ENCODE measurements around the gene MMP7. TPM values are rescaled to one million over a fixed set of nuclear protein-coding genes. Genes with fewer than 3 reads are reported as not detected.
"Not testable (repeated sequence)": the region's sequence is repeated elsewhere in the genome, so short reads cannot be mapped to it uniquely, and the experiment has no call there.

The MMP7 gene
- total RNA-seq, 1 experiment from 2014 or later = not detected

- no peak for TF ChIP-seq CTCF (IDR thresholded peaks at IDR 0.05; ENCODE audit: insufficient read depth in 1 of 2, low read depth in 1 of 2, low read length in 1 of 2, severe bottlenecking in 1 of 2, unreplicated experiment in 1 of 2)
- ChIA-PET POLR2A (no interaction called here), CTCF (no interaction called here)
- no TSS peak for BruUV-seq (replicated peaks)
- H3K27ac Mint-ChIP-seq (ENCODE audit: unreplicated experiment) = no peak overlapping the region
- H3K27me3 ChIP-seq (replicated peaks; ENCODE audit: control insufficient read depth, insufficient read depth, low read length) = no peaks in the 10 kb centered on the region
- intact Hi-C loops (cut with micrococcal nuclease; ENCODE audit: unreplicated experiment) = no loop called here
- H3K36me3 ChIP-seq (ENCODE audit: control insufficient read depth, insufficient read depth, low read length) = no peaks in the 10 kb centered on the region
- H3K9me3 Mint-ChIP-seq (ENCODE audit: unreplicated experiment) = no peaks in the 10 kb centered on the region
- H3K9me3 ChIP-seq = no peaks in the 10 kb centered on the region
- no peak for DNase-seq
- no peaks in the 10 kb centered on the region for H3K4me1 ChIP-seq
- no peak overlapping the region for H3K4me3 Mint-ChIP-seq (ENCODE audit: unreplicated experiment)
- no peaks in the 10 kb centered on the region for H3K27me3 Mint-ChIP-seq (ENCODE audit: insufficient read depth, unreplicated experiment)
- H3K4me3 ChIP-seq (ENCODE audit: low read depth, low read length) = no peak overlapping the region
- H3K4me1 Mint-ChIP-seq (ENCODE audit: low read depth, unreplicated experiment) = no peaks in the 10 kb centered on the region
- no peaks in the 10 kb centered on the region for H3K36me3 Mint-ChIP-seq (ENCODE audit: insufficient read depth, unreplicated experiment)
Measured at GRCh38 chr11:102513869-102514268, 16.7 kb downstream of the MMP7 start.

- TF ChIP-seq CTCF (IDR thresholded peaks at IDR 0.05; ENCODE audit: insufficient read depth in 1 of 2, low read depth in 1 of 2, low read length in 1 of 2, severe bottlenecking in 1 of 2, unreplicated experiment in 1 of 2) = no peak
- Histone ChIP-seq H3K36me3 (ENCODE audit: control insufficient read depth, insufficient read depth, low read length) (no peaks in the 10 kb centered on the region), H3K4me1 (no peaks in the 10 kb centered on the region), H3K9me3 (no peaks in the 10 kb centered on the region), H3K4me3 (ENCODE audit: low read depth, low read length) (no peak overlapping the region), H3K27me3 (replicated peaks; ENCODE audit: control insufficient read depth, insufficient read depth, low read length) (no peaks in the 10 kb centered on the region)
- H3K4me3 Mint-ChIP-seq (ENCODE audit: unreplicated experiment) = no peak overlapping the region
- no peak overlapping the region for H3K27ac Mint-ChIP-seq (ENCODE audit: unreplicated experiment)
- no TSS peak for BruUV-seq (replicated peaks)
- POLR2A ChIA-PET = no interaction called here
- no peaks in the 10 kb centered on the region for H3K36me3 Mint-ChIP-seq (ENCODE audit: insufficient read depth, unreplicated experiment)
- no peaks in the 10 kb centered on the region for H3K4me1 Mint-ChIP-seq (ENCODE audit: low read depth, unreplicated experiment)
- CTCF ChIA-PET = no interaction called here
- DNase-seq = no peak
- intact Hi-C loops (cut with micrococcal nuclease; ENCODE audit: unreplicated experiment) = no loop called here
- H3K9me3 Mint-ChIP-seq (ENCODE audit: unreplicated experiment) = no peaks in the 10 kb centered on the region
- H3K27me3 Mint-ChIP-seq (ENCODE audit: insufficient read depth, unreplicated experiment) = no peaks in the 10 kb centered on the region
Measured at GRCh38 chr11:102510439-102511135, 20.0 kb downstream of the MMP7 start.

GRCh38 chr11:102502831-102503230 lies 27.7 kb downstream of the MMP7 start:
- H3K9me3 ChIP-seq; H3K36me3 Mint-ChIP-seq (ENCODE audit: insufficient read depth, unreplicated experiment); H3K36me3 ChIP-seq (ENCODE audit: control insufficient read depth, insufficient read depth, low read length); H3K4me1 ChIP-seq; H3K9me3 Mint-ChIP-seq (ENCODE audit: unreplicated experiment); H3K4me3 ChIP-seq (ENCODE audit: low read depth, low read length); intact Hi-C loops (cut with micrococcal nuclease; ENCODE audit: unreplicated experiment); BruUV-seq (replicated peaks); H3K4me3 Mint-ChIP-seq (ENCODE audit: unreplicated experiment); H3K27me3 ChIP-seq (replicated peaks; ENCODE audit: control insufficient read depth, insufficient read depth, low read length); H3K27ac Mint-ChIP-seq (ENCODE audit: unreplicated experiment); POLR2A ChIA-PET; CTCF ChIA-PET; H3K4me1 Mint-ChIP-seq (ENCODE audit: low read depth, unreplicated experiment); DNase-seq; H3K27me3 Mint-ChIP-seq (ENCODE audit: insufficient read depth, unreplicated experiment): not testable (repeated sequence)

- no peaks in the 10 kb centered on the region for H3K36me3 ChIP-seq (ENCODE audit: control insufficient read depth, insufficient read depth, low read length)
- no peaks in the 10 kb centered on the region for H3K27me3 ChIP-seq (replicated peaks; ENCODE audit: control insufficient read depth, insufficient read depth, low read length)
- CTCF ChIA-PET = no interaction called here
- peaks cover 3% of the 10 kb centered on the region for H3K4me1 ChIP-seq
- no peak overlapping the region for H3K4me3 ChIP-seq (ENCODE audit: low read depth, low read length)
- Mint-ChIP-seq H3K36me3 (ENCODE audit: insufficient read depth, unreplicated experiment) (no peaks in the 10 kb centered on the region), H3K9me3 (ENCODE audit: unreplicated experiment) (no peaks in the 10 kb centered on the region), H3K27ac (ENCODE audit: unreplicated experiment) (no peak overlapping the region), H3K4me3 (ENCODE audit: unreplicated experiment) (no peak overlapping the region), H3K27me3 (ENCODE audit: insufficient read depth, unreplicated experiment) (no peaks in the 10 kb centered on the region), H3K4me1 (ENCODE audit: low read depth, unreplicated experiment) (peaks cover 4% of the 10 kb centered on the region)
- intact Hi-C loops (cut with micrococcal nuclease; ENCODE audit: unreplicated experiment) = no loop called here
- POLR2A ChIA-PET = no interaction called here
- no peak for TF ChIP-seq CTCF (IDR thresholded peaks at IDR 0.05; ENCODE audit: insufficient read depth in 1 of 2, low read depth in 1 of 2, low read length in 1 of 2, severe bottlenecking in 1 of 2, unreplicated experiment in 1 of 2)
- no peak for DNase-seq
- no TSS peak for BruUV-seq (replicated peaks)
- H3K9me3 ChIP-seq = no peaks in the 10 kb centered on the region
Measured at GRCh38 chr11:102500829-102501228, 29.7 kb downstream of the MMP7 start.

Measured in Caco-2 (cell line).